AG20443 (cell line): ENCODE data around the gene PEA15.

Experiments
- DNase-seq: peaks from one replicate; pipeline ENCODE4 v3.0.0; 2012; ENCODE audit warnings: low spot score, mixed read lengths

The PEA15 gene

GRCh38 chr1:160179336-160179735 lies 25.8 kb upstream of the PEA15 start:
- DNase-seq: no peak

- no peak for DNase-seq
Measured at GRCh38 chr1:160186246-160186645, 18.9 kb upstream of the PEA15 start.

- no peak for DNase-seq
Measured at GRCh38 chr1:160186729-160187128, 18.5 kb upstream of the PEA15 start.

GRCh38 chr1:160187407-160187806 lies 17.8 kb upstream of the PEA15 start:
- no peak for DNase-seq

- no peak for DNase-seq
Measured at GRCh38 chr1:160188341-160188740, 16.8 kb upstream of the PEA15 start.

GRCh38 chr1:160189649-160190625 lies 15.2 kb upstream of the PEA15 start, which contains the start of gene CASQ1:
Gene CASQ1, plus strand, starts transcription at chr1:160190575. Its CDS starts 177 bp downstream, at chr1:160190752.
- DNase-seq: peak; percentile 57

- no peak for DNase-seq
Measured at GRCh38 chr1:160191756-160192155, 13.4 kb upstream of the PEA15 start.

GRCh38 chr1:160192234-160192633 lies 12.9 kb upstream of the PEA15 start:
- no peak for DNase-seq

- DNase-seq: peak; percentile 86
Measured at GRCh38 chr1:160193091-160193819, 11.9 kb upstream of the PEA15 start.

- no peak for DNase-seq
Measured at GRCh38 chr1:160193832-160194736, 11.1 kb upstream of the PEA15 start.

GRCh38 chr1:160194737-160195059 lies 10.5 kb upstream of the PEA15 start:
- no peak for DNase-seq

GRCh38 chr1:160196143-160196542 lies 9.0 kb upstream of the PEA15 start:
- DNase-seq: no peak

- no peak for DNase-seq
Measured at GRCh38 chr1:160197231-160197630, 8.0 kb upstream of the PEA15 start.

- no peak for DNase-seq
Measured at GRCh38 chr1:160200786-160201185, 4.4 kb upstream of the PEA15 start.

- no peak for DNase-seq
Measured at GRCh38 chr1:160204526-160205241, 500 bp upstream of the PEA15 start.

- peak; percentile 73 for DNase-seq
Measured at GRCh38 chr1:160206036-160206389, 829 bp downstream of the PEA15 start.

GRCh38 chr1:160206421-160207117 lies 1.4 kb downstream of the PEA15 start:
- peak; percentile 91 for DNase-seq

GRCh38 chr1:160207118-160207650 lies 2.0 kb downstream of the PEA15 start:
- DNase-seq: no peak

- no peak for DNase-seq
Measured at GRCh38 chr1:160207771-160208556, 2.8 kb downstream of the PEA15 start.
